HK-2 (cell line): ENCODE measurements around the gene KPRP.

Source experiments
- DNase-seq: peaks from one replicate; pipeline ENCODE4 v3.0.0-alpha.2; 2018; ENCODE audit not compliant: unreplicated experiment

Gene KPRP, protein sequence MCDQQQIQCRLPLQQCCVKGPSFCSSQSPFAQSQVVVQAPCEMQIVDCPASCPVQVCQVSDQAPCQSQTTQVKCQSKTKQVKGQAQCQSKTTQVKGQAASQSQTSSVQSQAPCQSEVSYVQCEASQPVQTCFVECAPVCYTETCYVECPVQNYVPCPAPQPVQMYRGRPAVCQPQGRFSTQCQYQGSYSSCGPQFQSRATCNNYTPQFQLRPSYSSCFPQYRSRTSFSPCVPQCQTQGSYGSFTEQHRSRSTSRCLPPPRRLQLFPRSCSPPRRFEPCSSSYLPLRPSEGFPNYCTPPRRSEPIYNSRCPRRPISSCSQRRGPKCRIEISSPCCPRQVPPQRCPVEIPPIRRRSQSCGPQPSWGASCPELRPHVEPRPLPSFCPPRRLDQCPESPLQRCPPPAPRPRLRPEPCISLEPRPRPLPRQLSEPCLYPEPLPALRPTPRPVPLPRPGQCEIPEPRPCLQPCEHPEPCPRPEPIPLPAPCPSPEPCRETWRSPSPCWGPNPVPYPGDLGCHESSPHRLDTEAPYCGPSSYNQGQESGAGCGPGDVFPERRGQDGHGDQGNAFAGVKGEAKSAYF

DNA sequence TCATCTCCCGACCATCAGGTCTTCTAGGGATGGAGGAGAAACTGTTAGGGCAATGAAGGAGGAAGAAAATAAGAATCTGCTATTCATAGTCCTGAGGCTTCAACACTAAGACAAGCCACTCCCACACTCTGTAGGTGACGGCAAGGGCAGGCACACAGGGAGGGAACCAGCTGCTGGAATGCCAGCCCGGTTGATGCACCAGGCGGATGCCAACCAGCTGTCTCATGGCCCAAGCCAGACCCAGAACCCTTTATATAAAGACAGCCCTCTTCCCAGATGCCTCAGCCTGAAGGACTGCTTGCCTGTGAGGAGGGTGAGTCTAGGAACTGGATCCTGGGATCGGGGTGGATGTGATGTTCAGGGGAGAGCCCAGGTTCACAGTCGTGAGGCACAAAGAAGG is at the start of gene KPRP:
Gene KPRP (plus strand): TSS at position 279 of the 400 bp plus-strand sequence. CDS start 1,564 bp downstream, outside the sequence.
- no peak for DNase-seq

DNA sequence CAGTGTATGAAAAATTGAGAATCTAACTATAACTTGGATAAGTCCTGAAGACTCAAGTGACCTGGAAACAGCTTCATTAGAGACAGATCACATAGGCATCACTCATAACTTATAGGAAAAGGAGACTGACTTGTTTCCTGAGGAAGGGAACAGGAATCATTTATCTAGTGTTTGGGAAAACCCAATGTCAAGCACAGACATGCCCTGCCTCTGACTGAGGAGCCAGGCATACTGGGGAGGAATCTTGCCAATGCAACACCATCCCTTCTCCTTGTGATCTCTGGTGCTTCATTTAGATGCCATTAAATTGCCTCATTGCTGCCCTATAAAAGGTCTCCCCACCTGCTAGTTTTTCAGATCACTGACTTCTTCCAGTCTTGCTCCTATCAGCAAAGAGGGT is 39.6 kb upstream of the KPRP start:
- no peak for DNase-seq

DNA sequence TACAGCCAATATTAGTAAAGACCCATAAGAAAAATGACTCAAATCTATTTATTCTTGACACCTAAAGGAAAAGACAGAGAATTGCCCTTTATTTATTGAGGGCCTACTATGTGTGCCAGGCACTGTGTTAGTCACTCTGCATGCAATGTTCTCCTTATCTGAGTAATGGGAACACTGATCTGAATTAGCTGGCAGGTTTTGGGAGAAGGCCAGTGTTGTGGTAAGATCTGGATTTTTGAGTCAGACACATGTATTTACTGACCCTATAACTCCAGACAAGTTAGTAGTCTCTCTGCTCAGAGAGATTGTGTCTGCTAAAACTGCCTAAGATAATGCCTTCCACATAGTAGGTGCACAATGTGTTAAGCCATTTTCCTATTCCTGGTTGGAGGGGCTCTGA is 32.6 kb upstream of the KPRP start:
- DNase-seq = no peak

- DNase-seq = no peak
Measured at GRCh38 chr1:152728986-152729385, 28.8 kb upstream of the KPRP start.

DNA sequence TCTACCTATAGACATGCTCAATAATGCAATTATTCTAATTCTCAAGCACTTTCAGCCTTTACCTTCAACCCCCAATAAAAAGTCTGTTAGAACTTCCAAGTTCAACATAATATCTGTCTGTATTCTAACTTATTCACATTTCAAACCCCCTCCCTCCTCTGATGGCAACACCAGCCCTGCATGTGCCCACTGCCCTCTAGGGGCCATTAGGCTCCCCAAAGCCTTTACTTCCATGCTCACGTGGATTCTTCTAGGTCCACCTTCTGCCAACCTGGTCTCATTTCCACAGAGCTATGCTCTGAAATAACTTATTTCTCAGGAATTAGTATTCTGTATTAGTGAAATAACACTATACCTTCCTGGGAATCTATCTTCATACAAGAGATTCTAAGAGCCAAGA is 22.2 kb upstream of the KPRP start:
- no peak for DNase-seq

GRCh38 chr1:152737997-152738396 is 19.8 kb upstream of the KPRP start:
- no peak for DNase-seq

DNA sequence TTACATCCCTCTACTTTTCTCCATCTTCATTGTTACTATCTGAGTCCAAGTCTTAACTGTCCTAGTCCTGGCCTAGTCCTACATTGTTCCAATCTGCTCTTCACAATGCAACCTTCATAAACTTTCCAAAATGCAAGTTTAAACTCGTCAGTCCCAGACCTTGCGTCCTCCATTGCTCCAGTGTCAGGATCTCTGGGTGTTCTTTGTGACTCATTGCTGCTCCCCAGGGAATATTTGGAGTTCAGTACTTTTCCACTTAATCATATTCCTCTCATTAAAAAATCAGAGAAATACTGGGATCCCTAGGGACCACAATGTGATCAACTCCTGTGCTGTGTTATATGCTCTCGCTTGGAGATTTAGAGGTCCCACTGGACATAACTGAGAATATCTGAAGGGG is 18.0 kb upstream of the KPRP start:
- no peak for DNase-seq

DNA sequence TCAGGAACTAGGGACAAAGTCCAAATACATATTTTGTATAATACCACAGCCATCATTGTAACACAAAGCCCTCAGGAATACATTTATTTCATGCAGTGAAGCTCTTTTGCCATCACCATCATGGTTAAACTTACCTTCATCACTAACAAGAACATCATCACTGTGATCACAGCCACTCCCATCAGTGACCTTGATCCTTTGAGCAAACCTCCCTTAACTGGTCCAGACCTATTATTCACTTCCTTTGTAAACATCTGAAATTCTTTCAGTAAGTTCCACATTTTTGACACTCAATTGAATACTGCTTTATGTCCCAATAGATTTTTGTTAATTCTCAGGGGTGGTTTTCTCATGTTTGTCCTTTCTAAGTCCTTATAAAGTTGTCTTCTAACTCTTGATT is 16.2 kb upstream of the KPRP start:
- no peak for DNase-seq

DNA sequence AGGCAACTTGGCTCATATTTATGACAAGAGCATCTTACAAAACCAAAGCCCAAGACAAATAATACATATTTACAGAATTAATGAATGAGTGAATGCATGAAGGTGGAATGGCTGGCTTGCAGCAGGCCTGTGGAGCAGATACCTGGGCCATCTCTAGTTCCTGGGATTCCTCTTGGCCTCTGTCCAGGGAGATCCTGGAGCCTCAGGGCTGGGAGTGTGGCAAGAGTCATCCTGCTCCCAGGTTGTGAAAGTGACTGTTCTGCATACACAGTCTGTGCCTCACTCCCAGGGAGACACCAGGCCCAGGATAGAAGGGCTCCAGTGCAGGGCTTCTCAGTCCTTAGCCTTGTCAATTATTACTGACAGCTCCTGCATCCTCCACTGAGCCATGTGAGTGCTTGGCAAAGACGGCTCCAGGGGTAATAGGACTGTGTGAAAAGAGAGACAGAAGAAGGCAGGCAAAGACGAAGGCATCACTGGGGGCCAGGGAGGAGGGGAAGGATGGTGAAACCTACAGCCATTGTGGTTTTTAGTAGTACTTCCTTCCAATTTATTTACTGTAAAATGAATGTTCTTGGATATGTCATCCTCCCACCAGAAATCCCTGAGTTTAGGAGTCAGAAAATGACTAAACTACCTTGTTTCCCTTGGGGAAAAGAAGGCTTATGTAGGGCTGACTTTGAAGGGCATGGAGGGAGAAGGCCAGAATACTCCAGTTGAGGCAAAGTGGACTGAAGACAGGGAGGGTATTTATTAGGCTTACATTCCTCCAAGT is 14.3 kb upstream of the KPRP start:
- no peak for DNase-seq

- DNase-seq = no peak
Measured at GRCh38 chr1:152745289-152745704, 12.5 kb upstream of the KPRP start.

- DNase-seq = no peak
Measured at GRCh38 chr1:152745765-152746444, 11.9 kb upstream of the KPRP start.

GRCh38 chr1:152747831-152748230 is 10.0 kb upstream of the KPRP start:
- DNase-seq = no peak

DNA sequence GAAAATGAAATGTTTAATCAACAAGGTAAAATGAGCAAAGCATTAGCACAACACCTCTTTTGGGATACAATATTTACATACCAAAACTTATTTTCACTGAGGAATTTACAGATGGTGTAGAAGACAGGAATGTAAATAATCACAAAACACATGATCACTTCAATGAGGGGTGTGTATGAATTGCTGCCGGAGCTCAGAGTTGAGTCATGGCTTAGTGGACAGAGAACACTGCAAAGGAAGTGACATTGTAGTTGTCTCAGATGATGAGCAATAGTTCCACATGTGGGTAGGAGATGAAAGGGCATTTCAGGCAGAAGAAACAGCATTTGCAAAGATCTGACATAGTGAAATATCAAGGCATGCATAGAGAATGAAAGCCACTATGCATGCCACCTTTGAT is 5.6 kb upstream of the KPRP start:
- DNase-seq = no peak

DNA sequence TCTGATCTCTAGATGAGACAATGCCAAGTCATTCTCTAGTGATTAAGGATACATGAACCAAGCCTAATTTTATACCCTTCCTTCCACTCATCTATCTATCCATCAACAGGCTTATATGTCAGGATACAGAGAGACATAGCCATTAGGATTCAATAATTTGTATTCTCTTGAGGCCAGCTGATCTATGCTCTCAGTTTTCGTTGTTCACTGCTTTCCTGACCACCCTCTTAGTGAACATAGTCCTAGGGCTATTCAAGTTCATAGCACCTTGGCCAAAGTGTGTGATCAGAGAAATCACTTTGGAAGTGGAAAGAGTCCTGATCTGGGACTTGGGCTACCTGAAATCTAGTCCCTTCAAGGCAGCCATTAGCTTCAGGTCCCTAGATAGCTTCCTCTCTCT is 4.2 kb upstream of the KPRP start:
- no peak for DNase-seq

DNA sequence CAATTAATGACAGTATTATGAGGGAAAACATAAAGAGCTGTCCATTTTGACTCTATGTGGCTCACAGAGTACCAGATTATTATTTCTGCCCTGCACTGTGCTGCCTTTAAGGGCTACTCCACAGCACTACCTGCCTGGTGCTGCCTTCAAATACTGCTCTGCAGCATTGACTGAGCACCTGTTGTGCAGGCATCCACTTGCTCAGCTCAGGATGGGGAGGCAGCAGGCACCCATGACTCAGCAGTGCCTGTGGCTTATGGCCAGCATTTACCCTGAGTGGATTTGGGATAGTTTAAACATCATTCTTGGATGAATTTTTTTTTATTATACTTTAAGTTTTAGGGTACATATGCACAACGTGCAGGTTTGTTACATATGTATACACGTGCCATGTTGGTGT is 953 bp upstream of the KPRP start:
- DNase-seq = no peak

- no peak for DNase-seq
Measured at GRCh38 chr1:152758636-152759035, 811 bp downstream of the KPRP start.

DNA sequence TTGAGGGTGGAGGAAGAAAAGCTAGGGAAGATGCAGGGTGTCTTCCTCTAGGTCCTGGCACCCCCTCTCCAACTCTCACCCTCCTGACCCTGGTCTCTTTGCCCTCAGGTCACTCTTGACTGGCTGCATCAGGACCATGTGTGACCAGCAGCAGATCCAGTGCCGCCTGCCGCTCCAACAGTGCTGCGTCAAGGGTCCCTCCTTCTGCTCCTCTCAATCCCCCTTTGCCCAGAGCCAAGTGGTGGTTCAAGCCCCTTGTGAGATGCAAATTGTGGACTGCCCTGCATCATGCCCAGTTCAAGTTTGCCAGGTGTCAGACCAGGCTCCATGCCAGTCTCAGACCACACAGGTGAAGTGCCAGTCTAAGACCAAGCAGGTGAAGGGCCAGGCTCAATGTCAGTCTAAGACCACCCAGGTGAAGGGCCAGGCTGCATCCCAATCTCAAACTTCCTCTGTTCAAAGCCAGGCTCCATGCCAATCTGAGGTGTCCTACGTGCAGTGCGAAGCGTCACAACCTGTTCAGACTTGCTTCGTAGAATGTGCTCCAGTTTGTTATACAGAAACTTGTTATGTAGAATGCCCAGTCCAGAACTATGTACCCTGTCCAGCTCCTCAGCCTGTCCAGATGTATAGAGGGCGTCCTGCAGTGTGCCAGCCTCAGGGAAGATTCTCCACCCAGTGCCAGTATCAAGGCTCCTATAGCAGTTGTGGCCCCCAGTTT is 1.8 kb downstream of the KPRP start:
- DNase-seq = no peak

DNA sequence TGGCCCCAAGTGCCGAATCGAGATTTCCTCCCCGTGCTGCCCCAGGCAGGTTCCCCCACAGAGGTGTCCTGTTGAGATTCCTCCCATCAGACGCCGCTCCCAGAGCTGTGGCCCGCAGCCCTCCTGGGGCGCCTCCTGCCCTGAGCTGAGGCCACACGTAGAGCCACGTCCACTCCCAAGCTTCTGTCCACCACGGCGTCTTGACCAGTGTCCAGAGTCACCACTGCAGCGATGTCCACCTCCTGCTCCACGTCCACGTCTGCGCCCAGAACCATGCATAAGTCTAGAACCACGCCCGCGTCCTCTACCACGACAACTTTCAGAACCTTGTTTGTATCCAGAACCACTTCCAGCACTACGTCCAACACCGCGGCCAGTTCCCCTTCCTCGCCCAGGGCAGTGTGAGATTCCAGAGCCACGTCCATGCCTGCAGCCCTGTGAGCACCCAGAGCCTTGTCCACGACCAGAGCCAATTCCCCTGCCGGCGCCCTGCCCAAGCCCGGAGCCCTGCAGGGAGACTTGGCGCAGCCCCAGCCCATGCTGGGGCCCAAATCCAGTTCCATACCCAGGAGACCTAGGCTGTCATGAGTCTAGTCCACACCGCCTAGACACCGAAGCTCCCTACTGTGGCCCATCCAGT is 2.8 kb downstream of the KPRP start:
- DNase-seq = no peak

GRCh38 chr1:152761609-152762213 is 3.9 kb downstream of the KPRP start:
- DNase-seq = no peak

DNA sequence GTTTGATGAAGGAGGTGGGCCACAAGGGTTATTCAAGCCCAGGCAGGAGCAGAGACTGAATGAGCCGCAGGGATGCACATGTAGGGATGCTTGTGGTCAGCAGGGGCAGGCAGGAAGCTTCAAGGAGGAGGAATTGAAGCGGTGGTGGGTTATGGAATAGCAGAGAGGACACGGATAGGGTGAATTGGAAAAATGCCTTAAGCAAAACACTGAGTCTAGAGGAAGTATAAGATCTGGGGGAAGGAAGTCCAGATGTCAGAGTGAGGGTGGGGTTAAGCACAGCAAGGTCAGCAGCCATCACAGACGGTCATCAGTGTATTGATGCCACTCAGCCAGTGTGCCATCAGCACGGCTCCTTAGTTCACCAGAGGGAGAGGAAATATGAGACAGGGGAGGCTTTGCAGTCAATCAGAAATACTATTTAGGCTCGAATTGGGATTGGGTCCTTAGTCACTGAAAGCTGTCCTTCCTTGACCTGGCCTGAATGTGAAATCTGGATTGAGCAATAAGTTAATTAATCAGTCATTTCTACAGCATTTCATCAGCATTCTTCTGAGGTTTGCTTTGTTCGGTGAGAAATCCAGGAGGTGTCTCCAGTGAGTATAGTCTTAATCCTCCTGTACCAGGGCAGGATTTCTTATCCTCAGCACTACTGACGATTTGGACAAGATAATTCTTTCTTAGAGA is 11.2 kb downstream of the KPRP start:
- no peak for DNase-seq
